Measurements from ENCODE around the gene PPHLN1.

Gene PPHLN1, protein sequence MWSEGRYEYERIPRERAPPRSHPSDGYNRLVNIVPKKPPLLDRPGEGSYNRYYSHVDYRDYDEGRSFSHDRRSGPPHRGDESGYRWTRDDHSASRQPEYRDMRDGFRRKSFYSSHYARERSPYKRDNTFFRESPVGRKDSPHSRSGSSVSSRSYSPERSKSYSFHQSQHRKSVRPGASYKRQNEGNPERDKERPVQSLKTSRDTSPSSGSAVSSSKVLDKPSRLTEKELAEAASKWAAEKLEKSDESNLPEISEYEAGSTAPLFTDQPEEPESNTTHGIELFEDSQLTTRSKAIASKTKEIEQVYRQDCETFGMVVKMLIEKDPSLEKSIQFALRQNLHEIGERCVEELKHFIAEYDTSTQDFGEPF
- total RNA-seq, result 109 reads per million, percentile 84 among the genes with 10 or more reads in this experiment

DNA sequence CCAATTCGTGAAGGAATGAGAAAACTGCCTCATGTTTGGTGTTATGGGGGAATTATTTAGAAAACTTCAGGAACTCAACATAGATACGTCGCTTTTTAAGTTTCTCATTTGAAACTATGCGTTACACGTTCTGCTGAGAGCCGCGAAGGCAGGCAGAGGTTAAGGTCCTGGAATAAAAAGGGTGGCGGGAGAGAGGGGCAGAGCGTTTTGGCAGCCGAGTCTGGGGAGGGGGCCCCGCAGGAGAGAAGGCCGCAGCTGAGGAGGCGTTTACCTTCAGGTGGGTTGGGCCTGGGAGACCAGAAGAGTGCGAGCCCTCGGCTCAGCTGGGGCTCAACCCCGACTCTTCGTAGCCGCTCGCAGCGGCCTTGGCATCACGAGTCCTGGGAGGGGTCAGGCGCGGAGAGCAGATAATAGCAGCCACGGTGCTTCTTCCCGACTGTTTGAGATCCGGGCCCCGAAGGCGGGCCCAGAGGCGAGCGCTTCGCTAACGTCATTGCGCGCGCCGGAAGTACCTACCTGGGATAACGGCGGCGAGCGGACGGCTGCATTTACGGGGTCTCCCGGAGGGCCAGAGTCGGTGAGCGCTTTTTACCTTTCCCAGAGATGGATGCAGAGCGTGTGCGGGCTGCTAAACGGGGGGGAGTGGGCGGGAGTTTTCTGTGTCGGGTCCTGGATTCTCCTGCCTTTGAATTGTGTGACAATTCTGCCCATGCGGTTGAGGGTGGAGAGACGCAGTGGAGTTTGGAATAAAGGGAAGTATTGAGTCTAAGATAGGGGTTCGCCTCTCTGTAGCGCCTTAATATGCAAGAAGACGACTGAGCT, at the start of gene PPHLN1, which contains the start of gene ZCRB1:
PPHLN1 (plus strand) TSS at position 515 of the 822 bp plus-strand sequence. CDS start 9,736 bp downstream, outside the sequence.
ZCRB1 (minus strand) TSS at position 442 of the 822 bp plus-strand sequence. CDS start 1,992 bp downstream, outside the sequence.
- peak; percentile 76 for DNase-seq

DNA sequence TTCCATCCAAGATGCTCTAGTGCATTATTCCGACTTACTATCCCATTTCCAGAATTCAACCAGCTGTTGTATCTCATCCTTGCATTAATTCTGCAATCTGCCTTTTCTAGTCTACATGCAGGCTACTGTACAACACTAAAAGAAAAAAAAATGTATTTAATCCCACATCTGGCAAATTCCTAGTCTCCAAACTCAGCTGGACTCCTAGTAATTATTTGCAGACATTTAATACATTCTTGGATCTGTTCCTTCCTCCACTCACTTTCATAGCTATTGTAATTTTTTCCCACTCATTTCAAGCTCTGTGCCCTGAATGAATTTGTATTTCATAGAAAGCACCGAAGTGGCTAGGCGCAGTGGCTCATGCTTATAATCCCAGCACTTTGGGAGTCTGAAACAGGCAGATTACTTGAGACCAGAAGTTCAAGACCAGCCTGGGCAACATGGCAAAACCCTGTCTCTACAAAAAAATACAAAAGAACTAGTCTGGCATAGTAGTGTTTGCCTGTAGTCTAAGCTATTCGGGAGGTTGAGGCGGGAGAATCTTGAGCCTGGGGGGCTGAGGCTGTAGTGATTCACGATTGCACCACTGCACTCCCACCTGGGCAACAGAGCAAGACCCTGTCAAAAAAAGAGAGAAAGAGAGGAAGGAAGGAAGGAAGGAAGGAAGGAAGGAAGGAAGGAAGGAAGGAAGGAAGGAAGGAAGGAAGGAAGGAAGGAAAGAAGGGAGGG, 48.4 kb upstream of the PPHLN1 start:
- DNase-seq, result no peak

DNA sequence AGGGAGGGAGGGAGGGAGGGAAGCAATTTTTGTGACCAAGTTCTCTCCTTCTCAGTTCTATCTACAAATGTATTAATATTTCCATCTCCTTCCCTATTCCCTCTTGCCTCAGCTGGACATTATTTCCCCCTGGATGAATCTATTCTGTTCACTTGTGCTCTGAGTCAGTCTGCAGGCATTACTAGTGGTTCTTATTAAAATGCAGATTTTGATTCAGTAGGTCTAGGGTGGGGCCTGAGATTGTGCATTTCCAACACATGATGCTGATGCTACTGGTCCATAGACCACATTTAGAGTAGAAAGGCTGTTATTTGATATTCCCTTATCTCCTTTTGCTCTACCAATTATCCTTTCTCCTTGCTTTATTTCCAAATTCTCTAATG, 47.8 kb upstream of the PPHLN1 start:
- no peak for DNase-seq

DNA sequence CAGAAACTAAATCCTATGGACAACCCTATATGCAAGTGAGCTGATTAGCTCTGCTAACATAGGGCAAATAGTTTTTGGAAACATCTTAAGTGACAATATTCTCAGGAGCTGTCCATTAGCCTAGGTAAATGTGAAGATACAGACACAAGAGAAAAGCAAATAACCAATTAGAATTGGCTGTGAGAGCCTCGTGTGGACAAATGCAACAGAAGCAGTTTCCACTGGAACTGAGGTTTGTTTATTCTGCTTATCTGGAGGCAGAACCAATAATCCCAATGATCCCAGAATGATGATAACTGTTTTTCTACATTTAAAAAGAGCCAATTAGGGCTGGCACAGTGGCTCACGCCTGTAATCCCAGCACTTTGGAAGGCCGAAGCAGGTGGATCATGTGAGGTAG, 44.7 kb upstream of the PPHLN1 start:
- DNase-seq, result no peak

DNA sequence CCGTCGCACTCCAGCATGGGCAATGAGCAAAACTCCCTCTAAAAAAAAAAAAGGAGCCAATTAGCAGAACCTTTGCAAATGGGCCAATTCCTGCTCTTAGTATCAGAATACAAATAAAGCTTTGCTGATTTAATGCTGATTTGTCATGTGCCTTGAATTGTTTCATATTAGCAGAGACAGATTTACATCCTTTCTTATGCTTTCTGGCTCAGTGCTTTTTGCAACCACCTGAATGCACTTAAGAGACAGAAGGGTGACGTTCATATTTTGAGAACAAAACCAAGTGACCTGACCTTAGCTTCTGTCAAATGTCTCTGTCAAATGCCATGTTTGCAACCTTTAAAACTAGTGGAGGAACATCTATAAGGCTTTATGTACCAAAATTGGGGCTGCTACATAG, 44.1 kb upstream of the PPHLN1 start:
- DNase-seq, result no peak

DNA sequence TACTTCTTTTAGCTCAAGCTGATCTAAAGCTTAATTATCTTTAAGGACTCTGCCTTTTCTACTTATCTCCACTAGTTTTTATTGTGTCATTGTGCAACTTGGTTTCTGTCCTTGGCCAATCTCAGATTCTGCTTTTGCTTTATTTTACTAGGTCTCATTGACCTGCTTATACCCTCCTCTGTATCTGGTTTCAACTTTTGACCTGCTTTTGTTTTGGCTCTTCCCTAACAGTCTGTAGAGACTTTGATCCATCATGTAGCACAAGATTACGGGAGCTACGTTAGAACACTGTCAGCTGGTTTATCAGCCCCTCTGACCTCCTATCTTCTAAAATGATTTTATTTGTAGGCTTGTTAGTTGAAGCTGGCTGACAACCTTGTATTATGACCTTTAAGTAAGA, 43.7 kb upstream of the PPHLN1 start:
- no peak for DNase-seq

DNA sequence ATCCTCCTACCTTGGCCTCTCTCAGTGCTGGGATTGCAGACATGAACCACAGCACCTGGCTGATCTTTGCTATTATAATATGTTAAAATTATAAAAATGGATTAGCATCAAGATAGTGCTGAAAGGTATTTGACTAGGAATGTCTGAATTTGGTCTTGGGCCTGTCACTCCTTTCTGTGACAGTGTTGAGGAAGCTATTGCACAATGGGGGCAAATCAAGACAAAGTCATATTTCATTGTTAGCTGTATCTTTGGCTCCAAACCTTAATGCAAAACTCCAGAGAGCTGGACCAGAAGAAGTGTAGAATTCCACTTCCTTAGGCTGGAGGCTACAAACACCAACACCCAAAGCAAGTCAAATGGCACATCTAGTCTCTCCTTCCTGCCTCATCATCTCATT, 42.2 kb upstream of the PPHLN1 start:
- no peak for DNase-seq

DNA sequence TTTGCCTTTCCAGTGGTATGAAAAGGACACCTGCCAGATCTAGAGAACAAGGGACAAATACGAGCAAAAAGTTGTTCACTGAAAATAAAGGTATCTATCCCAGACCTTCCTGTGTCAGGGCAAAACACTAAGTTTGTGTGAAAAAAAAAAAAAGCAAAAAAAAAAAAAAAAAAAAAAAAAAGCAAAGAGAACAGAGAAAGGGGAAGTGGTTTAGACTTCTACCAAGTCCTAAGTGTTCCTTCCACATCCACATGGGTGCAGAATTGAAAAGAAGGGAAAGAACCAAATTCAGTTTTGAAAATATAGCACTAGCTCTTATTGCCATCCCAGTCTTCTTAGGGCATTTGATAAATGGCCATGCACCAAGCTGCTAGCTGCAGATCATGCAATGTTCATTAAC, 41.8 kb upstream of the PPHLN1 start:
- DNase-seq, result no peak

DNA sequence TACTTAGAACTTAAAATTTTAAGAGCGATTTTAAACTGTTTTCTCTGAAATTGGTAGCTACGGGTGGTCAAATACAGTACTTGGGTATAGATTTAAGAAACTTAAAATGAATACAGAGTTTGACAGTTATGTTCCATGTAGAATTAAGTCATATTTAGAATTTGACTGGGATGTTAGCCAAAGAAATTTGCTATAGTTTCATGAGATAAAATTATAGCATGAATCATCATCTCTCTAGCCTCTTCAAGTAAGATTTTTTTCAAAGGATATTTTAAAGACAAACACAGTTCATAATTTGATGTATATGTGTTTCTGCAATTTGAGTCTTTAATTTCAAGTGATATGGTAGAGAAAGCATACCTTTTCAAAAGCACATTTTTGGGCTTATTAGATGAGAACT, 41.1 kb upstream of the PPHLN1 start:
- DNase-seq, result no peak

DNA sequence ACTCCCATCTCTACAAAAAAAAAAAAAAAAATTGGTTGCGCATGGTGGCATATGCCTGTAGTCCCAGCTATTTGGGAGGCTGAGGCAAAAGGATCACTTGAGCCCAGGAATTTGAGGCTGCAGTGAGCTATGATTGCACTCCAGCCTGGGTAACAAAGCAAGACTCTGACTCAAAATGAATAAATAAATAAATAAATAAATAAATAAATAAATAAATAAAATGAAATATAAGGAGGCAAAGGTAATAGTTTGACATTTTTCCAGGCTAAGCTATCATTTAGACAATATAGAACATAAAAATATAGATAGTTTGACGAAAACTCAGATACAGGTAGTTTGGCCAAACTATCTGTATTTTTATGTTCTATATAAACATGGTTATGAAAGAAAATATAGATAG, 40.5 kb upstream of the PPHLN1 start:
- no peak for DNase-seq

DNA sequence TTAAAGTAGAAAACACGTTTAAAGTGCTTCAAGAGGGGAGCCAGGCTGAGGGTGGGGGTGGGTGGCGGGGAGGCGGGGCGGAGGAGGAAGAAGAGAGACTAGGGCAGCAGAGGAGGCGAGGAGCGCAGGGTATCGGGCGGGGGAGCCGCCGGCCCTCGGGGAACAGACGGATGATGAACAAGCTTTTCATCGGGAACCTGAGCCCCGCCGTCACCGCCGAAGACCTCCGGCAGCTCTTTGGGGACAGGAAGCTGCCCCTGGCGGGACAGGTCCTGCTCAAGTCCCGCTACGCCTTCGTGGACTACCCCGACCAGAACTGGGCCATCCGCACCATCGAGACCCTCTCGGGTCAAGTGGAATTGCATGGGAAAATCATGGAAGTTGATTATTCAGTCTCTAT, 39.2 kb upstream of the PPHLN1 start:
- no peak for DNase-seq

DNA sequence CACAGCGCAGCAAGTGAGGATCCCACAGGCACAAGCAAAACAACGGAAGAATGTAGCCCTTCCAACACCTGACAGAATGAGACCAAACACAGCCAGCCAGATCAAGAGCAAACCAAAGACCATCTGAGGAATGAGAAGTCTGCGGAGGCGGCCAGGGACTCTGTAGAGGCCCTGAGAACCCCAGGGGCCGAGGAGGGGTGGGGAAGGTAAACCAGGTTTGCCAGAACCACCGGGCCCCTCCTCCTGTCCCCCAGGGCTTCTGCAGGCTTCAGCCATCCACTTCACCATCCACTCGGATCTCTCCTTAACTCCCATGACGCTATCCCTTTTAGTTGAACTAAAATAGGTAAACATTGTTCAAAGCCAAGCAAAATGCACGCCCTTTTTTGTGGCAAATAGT, 37.4 kb upstream of the PPHLN1 start:
- DNase-seq, result no peak

DNA sequence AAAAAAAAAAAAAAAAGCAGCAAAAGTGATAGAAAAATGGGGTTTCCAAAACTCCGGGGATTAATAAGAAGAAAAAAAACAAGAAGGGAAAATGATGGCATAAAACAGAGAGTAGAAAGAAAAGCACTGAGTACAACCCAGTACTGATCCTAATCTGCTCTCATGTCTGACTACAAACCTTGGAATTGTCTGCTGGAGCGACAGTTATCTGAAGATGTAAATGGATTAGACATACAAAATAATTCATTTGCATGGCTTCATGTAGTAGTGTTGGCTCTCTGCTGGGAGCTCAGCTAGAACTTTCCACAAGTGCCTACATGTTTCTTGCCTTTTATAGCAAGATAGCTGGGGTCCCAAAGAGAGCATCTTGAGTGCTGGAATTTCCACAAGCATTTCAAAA, 34.3 kb upstream of the PPHLN1 start:
- no peak for DNase-seq

DNA sequence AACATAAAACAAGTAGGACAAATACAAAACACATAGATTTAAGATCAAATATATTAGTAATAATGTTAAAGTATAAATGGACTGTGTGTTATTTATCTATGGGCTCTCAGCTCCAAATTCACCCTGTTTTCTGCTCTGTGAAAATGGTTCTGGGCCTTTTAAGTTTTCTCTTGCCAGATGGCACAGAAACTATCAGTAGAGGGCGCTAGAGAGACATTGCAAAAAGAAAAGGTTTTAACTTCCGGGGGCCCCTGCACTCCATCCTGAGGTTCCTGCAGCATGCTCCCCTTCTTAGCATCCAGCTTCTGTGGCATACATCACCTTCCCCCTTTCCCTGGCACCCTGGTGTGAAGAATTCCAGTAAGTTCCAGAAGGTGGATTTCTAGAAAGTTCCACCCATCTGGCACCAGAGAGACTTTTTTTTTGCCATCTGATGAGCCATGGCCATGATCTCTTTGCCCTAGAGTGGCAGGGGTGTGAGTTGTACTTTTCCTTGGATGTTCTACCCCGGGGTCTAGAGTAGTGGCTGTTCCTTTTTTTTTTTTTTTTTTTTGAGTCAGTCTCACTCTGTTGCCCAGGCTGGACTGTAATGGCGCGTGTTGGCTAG, 29.4 kb upstream of the PPHLN1 start:
- no peak for DNase-seq

DNA sequence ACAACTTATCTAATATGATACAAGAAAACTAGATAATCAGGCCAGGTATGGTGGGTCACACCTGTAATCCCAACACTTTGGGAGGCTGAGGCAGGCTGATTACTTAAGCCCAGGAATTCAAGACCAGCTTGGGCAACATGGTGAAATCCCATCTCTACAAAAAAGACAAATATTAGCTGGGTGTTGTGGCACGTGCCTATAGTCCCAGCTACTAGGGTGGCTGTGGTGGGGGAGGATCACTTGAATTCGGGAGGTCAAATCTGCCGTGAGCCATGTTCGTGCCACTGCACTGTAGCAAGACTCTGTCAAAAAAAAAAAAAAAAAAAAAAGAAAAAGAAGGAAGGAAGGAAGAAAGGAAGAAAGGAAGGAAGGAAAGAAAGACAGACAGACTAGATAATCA, 27.1 kb upstream of the PPHLN1 start:
- no peak for DNase-seq

DNA sequence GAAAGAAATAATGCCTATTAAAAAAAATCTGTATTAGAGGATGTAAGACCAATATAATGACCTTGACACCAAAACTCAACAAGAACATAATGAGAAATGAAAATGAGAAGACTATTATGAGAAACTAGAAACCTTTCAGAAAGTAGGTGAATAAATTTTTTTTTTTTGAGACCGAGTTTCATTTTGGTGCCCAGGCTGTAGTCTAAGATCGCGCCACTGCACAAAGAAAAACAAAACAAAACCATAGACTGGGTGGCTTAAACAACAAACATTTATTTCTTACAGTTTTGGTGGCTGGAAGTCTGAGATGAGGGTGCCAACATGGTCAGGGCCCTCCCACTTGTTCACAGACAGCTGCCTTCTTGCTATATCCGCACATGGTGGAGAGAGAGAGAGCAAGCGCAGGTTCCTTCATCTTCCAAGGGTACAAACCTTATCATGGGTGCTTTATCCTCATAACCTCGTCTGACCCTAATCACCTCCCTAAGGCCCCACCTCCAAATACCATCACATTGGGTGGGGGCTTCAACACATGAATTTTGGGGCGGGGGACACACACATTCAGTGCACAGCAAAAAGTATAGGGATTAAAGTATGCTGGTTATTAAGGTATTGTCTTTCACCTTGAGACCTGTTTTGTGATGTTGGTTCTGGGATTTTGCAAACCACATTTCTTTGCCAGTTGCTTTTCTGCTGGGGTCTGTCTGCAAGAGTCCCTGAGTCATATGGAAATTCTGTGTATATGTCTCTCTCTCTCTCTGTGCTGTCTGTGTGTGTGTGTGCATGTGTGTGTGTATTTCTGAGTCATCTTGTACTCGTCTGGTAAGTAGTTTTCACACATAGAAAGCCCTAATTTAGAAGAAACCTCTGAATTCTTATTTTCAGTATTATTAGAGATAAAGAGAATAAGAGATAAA, 26.3 kb upstream of the PPHLN1 start:
- no peak for DNase-seq

DNA sequence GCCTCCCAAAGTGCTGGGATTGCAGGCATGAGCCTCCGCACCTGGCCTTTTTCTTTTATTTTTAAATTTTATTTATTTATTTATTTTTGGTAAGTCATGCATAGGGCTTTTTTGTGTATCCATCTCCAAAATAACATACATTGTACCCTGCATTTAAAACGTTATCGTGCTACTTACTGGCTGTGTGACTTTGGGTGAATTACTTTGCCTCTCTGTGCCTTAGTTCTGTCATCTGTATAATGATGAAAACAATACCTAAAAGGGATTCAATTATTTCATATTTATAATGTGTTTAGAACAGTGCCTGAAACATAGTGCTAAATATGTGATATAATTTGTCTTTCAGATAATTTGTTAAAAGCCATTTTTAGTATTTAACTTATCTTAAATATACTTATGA, 19.7 kb upstream of the PPHLN1 start:
- DNase-seq, result no peak

DNA sequence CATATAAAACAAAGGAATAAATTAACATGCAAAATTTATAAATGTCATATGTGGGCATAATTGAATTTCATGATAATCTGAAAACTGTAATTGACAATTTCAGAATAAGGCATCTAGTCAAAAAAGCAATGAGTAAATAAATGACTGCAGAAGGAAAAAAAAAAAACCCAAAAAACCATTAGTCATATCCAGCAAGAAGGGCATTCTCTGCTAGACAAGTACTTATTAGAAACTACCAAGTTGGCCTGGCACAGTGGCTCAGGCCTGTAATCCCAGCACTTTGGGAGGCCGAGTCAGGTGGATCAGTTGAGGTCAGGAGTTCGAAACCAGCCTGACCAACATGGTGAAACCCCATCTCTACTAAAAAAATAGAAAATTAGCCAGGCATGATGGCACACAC, 17.6 kb upstream of the PPHLN1 start:
- no peak for DNase-seq

DNA sequence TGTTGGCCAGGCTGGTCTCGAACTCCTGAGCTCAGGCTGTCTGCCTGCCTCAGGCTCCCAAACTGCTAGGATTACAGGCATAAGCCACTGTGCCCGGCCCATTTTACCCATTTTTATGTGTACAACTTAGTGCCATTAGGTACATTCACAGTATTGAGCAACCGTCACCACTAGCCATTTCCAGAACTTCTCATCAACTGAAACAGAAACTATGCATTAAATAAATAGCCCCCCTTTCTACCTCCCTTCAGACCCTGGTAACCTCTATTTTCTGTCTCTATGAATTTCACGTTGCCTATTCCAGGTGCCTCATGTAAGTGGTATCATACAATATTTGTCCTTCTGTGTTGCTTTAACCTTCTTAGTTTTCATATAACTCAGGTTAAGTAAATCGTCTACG, 16.0 kb upstream of the PPHLN1 start:
- no peak for DNase-seq

DNA sequence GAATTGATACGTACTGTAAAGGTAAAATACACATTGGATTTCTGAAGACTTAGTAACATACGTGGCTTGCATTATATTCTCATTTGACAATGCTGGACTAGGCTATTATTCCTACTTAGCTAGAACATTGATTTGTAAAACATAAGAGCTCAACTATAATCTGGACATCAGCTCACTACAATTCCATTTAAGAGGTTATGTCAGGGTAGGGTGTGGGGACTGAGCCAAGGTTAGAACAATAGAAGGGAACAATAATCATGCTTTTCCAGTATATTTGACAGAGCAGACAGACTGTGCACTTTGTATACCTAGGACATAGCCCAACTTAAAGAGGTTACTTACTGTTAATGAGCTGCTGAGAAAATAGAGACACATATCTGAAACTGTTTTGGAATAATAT, 10.9 kb upstream of the PPHLN1 start:
- DNase-seq, result no peak

DNA sequence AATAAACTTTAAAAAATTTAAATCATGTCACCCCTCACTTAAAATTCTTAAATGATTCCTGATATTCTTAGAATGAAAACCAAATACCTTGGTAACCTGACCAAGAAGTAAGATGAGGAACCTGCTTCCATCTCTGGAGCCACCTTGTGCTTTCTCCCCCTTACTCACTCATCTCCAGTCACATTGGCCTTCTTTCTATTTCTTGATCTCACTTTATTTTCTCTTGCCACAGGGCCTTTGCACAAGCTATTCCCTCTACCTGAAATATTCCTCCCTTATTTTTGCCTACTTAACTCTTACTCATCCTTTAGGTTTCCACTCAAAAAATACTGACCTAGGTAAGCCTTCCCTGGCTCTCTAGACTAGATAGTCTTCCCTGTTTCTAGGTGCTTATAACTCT, 5.2 kb upstream of the PPHLN1 start:
- DNase-seq, result no peak

DNA sequence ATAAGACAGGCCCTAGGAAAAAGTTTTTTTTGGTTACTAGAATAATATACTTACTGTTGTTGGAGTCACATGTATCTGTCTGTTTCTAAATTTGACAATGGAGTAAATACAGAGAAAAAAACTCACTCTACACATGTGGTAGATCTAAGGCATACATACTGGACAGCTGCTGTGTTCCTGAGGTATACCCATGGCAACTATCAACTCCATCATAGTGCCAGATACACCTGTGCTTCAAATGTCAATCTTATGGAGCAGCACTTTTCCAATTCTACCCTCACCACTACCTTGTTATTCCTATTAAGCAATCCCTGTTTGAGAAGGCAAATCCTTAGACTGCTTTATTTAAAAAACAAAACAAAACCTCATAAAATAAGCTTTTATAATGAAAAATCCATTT, 3.4 kb upstream of the PPHLN1 start:
- no peak for DNase-seq
